ENCODE results near the gene ZNF398.

- no peak for TF ChIP-seq GATA2 (IDR thresholded peaks at IDR 0.05; ENCODE audit: low read depth, low read length)
- no peak for TF ChIP-seq GATA3 (IDR thresholded peaks at IDR 0.05; ENCODE audit: low read depth, low read length)
Measured at GRCh38 chr7:149214020-149214720, 66.9 kb downstream of the ZNF398 start.
